Esophagus squamous epithelium (tissue), 4 donors: ENCODE results near the gene GNG8.

Experiments
- POLR2A ChIP-seq, 4 donors: fragments of 450-650 bp; IDR thresholded peaks; one replicate each; pipeline ENCODE4 v1.6.1; 2017; ENCODE audit warnings: antibody characterized with exemption in 4 of 4, mild to moderate bottlenecking in 4 of 4, moderate library complexity in 3 of 4
- TF ChIP-seq, protein P1 (sequence below), 6 experiments: fragments of 450-650 bp in 4 of 6; fragments of 200-600 bp in 2 of 6; sonication (generic) in 2 of 6; IDR thresholded peaks; one replicate each; pipeline ENCODE4 v1.5.1; 2016 to 2019; ENCODE audit warnings: antibody characterized with exemption in 6 of 6, mild to moderate bottlenecking in 4 of 6, moderate library complexity in 4 of 6

DNA sequence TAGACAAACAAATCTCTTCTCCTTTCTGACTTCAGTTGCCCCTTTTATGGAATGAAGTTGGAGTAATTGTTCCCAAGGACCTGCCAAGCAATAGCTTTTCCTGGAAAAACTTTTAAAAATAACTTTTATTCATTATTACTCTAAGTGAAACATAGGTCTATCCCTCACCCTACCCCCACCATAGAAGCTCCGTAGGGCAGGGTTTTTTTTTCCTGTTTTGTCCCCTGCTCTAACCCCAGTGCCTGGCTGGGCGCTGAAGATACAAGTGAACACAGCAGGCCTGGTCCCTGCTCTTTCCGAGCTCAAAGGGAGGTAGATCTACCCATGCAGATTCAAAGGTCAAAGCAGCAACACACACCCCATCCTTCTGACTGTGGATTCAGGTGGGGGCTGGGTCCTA is 8.7 kb upstream of the GNG8 start:
- TF ChIP-seq, protein P1, sequence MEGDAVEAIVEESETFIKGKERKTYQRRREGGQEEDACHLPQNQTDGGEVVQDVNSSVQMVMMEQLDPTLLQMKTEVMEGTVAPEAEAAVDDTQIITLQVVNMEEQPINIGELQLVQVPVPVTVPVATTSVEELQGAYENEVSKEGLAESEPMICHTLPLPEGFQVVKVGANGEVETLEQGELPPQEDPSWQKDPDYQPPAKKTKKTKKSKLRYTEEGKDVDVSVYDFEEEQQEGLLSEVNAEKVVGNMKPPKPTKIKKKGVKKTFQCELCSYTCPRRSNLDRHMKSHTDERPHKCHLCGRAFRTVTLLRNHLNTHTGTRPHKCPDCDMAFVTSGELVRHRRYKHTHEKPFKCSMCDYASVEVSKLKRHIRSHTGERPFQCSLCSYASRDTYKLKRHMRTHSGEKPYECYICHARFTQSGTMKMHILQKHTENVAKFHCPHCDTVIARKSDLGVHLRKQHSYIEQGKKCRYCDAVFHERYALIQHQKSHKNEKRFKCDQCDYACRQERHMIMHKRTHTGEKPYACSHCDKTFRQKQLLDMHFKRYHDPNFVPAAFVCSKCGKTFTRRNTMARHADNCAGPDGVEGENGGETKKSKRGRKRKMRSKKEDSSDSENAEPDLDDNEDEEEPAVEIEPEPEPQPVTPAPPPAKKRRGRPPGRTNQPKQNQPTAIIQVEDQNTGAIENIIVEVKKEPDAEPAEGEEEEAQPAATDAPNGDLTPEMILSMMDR (IDR thresholded peaks at IDR 0.05): no peak
- TF ChIP-seq POLR2A (IDR thresholded peaks at IDR 0.05): no peak
